HG02885 (cell line): ENCODE data around the gene DNAAF3.
"Not testable (repeated sequence)": the region's sequence is repeated elsewhere in the genome, so short reads cannot be mapped to it uniquely, and the experiment has no call there.

ENCODE experiments used
- ATAC-seq: cut with Tn5 transposase; IDR thresholded peaks from one replicate; pipeline ENCODE4 v1.9.1; 2021; ENCODE audit warnings: mild to moderate bottlenecking; ENCODE audit not compliant: unreplicated experiment, poor library complexity

Gene DNAAF3

GRCh38 chr19:55166530-55167268, at the start of gene DNAAF3:
TSS of gene DNAAF3 (minus strand) at chr19:55166613. CDS start at chr19:55166413, 200 bp downstream.
- ATAC-seq: peak; percentile 78

- ATAC-seq: no peak
Measured at GRCh38 chr19:55213547-55213946, 47.1 kb upstream of the DNAAF3 start.

GRCh38 chr19:55212447-55212846, 46.0 kb upstream of the DNAAF3 start:
- ATAC-seq: no peak

GRCh38 chr19:55209693-55210472, 43.5 kb upstream of the DNAAF3 start:
- no peak for ATAC-seq

- no peak for ATAC-seq
Measured at GRCh38 chr19:55208880-55209692, 42.7 kb upstream of the DNAAF3 start, which contains the start of gene PTPRH. TSS of gene PTPRH (minus strand) at chr19:55209501. CDS start at chr19:55209433, 68 bp downstream.

- no peak for ATAC-seq
Measured at GRCh38 chr19:55206664-55207500, 40.5 kb upstream of the DNAAF3 start.

GRCh38 chr19:55202199-55202598, 35.8 kb upstream of the DNAAF3 start:
- not testable (repeated sequence) for ATAC-seq

- no peak for ATAC-seq
Measured at GRCh38 chr19:55199620-55200204, 33.3 kb upstream of the DNAAF3 start.

GRCh38 chr19:55198651-55199050, 32.2 kb upstream of the DNAAF3 start:
- no peak for ATAC-seq

- ATAC-seq: no peak
Measured at GRCh38 chr19:55197528-55197927, 31.1 kb upstream of the DNAAF3 start.

GRCh38 chr19:55196803-55197202, 30.4 kb upstream of the DNAAF3 start:
- no peak for ATAC-seq

GRCh38 chr19:55193481-55193880, 27.1 kb upstream of the DNAAF3 start:
- no peak for ATAC-seq

- ATAC-seq: no peak
Measured at GRCh38 chr19:55189403-55189835, 23.0 kb upstream of the DNAAF3 start.

GRCh38 chr19:55188625-55189024, 22.2 kb upstream of the DNAAF3 start:
- no peak for ATAC-seq

GRCh38 chr19:55186080-55186479, 19.7 kb upstream of the DNAAF3 start:
- ATAC-seq: no peak

GRCh38 chr19:55181740-55182139, 15.3 kb upstream of the DNAAF3 start:
- no peak for ATAC-seq

GRCh38 chr19:55179606-55180484, 13.4 kb upstream of the DNAAF3 start, which contains the start of gene SYT5:
TSS of gene SYT5 (minus strand) at chr19:55180289. CDS start at chr19:55179041, 1,248 bp downstream.
- ATAC-seq: no peak
